Stomach (tissue), 9 donors: ENCODE results near the gene HMG20A. TPM values are rescaled to one million over a fixed set of nuclear protein-coding genes. Genes with fewer than 3 reads are reported as not detected.

ENCODE experiments used
- DNase-seq, 2 donors: peaks; one replicate each; pipeline versions ENCODE4 v3.0.0 to v3.0.0-alpha.2; 2013 to 2019
- H3K27ac ChIP-seq, 5 donors: fragments of 200-600 bp in 4 of 5; sonication (generic) in 4 of 5; one replicate each; pipeline ENCODE4 v1.5.1; 2013 to 2019; ENCODE audit warnings: mild to moderate bottlenecking in 1 of 5, moderate library complexity in 1 of 5
- H3K27me3 ChIP-seq, 3 donors: fragments of 200-600 bp; sonication (generic); one replicate each; pipeline ENCODE4 v1.5.1; 2017 to 2019; ENCODE audit warnings: mixed run types in 1 of 3
- H3K36me3 ChIP-seq, 4 donors: fragments of 200-600 bp; sonication (generic); 1 replicate in 3 of 4; 2 replicates in 1 of 4; pipeline ENCODE4 v1.5.1; 2016 to 2019
- H3K4me1 ChIP-seq, 4 donors: fragments of 200-600 bp; sonication (generic); one replicate each; pipeline ENCODE4 v1.5.1; 2016 to 2019
- H3K4me3 ChIP-seq, 4 donors: fragments of 200-600 bp; sonication (generic) in 3 of 4; one replicate each; pipeline ENCODE4 v1.5.1; 2016 to 2019; ENCODE audit warnings: mild to moderate bottlenecking in 1 of 4
- H3K9me3 ChIP-seq, 4 donors: fragments of 200-600 bp; sonication (generic); one replicate each; pipeline ENCODE4 v1.5.1; 2016 to 2019
- EP300 ChIP-seq: sonication (generic); formaldehyde crosslinking; IDR thresholded peaks from one replicate; pipeline ENCODE4 v1.6.1; 2017; ENCODE audit warnings: antibody characterized with exemption
- POLR2A ChIP-seq, 4 donors: fragments of 450-650 bp; IDR thresholded peaks; one replicate each; pipeline ENCODE4 v1.6.1; 2016; ENCODE audit warnings: antibody characterized with exemption in 4 of 4, control low read depth in 2 of 4, mild to moderate bottlenecking in 1 of 4, moderate library complexity in 1 of 4
- POLR2AphosphoS5 ChIP-seq, 3 donors: sonication (generic); formaldehyde crosslinking; IDR thresholded peaks; one replicate each; pipeline ENCODE4 v1.6.1; 2016; ENCODE audit warnings: antibody characterized with exemption in 3 of 3
- WGBS, 5 donors: extraction: QIAGEN DNeasy Blood & Tissue Kit in 3 of 5; methylation state at CpG; one replicate each; pipeline versions ENCODE4 v1.1.5 to v1.1.7; 2013 to 2018; 5-methylcytosine and 5-hydroxymethylcytosine counted together
- intact Hi-C: fragments of 100-400 bp; cut with DNase I; formaldehyde crosslinking; loops from one replicate; pipeline ENCODE4 v1.15.1; 2023; ENCODE audit warnings: low total_unique reads
- polyA plus RNA-seq, 3 donors: library from polyadenylated mRNA; stranded (reverse); fragments of 200-250 nt; gene quantifications; one replicate each; pipeline ENCODE4 v1.2.3, GENCODE V29; 2013
- total RNA-seq, 5 donors: library from RNA; depleted of rRNA; stranded (reverse); fragments of >200 nt; gene quantifications; one replicate each; pipeline versions ENCODE4 v1.1.0 to v1.2.3, GENCODE V29; 2014 to 2016
- TF ChIP-seq, protein P1 (sequence below), 7 experiments: fragments of 450-650 bp in 4 of 7; fragments of 200-600 bp in 3 of 7; sonication (generic) in 3 of 7; IDR thresholded peaks; one replicate each; pipeline ENCODE4 v1.5.1; 2016 to 2019; ENCODE audit warnings: antibody characterized with exemption in 7 of 7, control low read depth in 2 of 7, mild to moderate bottlenecking in 1 of 7
- donor health status: healthy with polysubstance abuse.
- donor health status: Bipolar disorder and iron deficiency.
- donor health status: healthy.

The HMG20A gene
- total and polyA plus RNA-seq, 8 donors: 8.1 to 51.8 (median 22.6) TPM

DNA sequence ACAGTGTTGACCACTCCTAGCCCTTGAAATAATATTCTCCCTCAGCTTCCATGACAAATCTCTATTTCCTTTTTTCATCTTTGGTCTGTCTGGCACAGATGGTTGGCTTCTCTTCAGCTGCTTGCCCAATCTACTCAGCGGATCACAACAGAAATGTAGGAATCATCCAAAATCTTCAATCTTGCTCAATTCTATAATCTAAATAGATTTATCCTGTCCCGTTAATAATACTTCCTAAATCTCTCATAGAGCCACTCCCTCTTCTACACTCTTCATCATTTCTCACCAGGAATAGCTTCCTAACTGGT is 4.6 kb upstream of the HMG20A start:
- peaks cover 7 to 66% (median 35%) of the 10 kb centered on the region in 4 donors for H3K4me1 ChIP-seq
- WGBS, 5 donors: 46 to 67% (median 66%) methylated on average over 2 of the region's 2 CpGs
- DNase-seq: no peak
- H3K27ac ChIP-seq: no peak overlapping the region
- no peaks in the 10 kb centered on the region for H3K9me3 ChIP-seq
- no peaks in the 10 kb centered on the region for H3K27me3 ChIP-seq
- H3K36me3 ChIP-seq: no peaks in the 10 kb centered on the region
- TF ChIP-seq POLR2AphosphoS5 (IDR thresholded peaks at IDR 0.05) (no peak), POLR2A (IDR thresholded peaks at IDR 0.05) (no peak), EP300 (no peak)
- TF ChIP-seq, protein P1, sequence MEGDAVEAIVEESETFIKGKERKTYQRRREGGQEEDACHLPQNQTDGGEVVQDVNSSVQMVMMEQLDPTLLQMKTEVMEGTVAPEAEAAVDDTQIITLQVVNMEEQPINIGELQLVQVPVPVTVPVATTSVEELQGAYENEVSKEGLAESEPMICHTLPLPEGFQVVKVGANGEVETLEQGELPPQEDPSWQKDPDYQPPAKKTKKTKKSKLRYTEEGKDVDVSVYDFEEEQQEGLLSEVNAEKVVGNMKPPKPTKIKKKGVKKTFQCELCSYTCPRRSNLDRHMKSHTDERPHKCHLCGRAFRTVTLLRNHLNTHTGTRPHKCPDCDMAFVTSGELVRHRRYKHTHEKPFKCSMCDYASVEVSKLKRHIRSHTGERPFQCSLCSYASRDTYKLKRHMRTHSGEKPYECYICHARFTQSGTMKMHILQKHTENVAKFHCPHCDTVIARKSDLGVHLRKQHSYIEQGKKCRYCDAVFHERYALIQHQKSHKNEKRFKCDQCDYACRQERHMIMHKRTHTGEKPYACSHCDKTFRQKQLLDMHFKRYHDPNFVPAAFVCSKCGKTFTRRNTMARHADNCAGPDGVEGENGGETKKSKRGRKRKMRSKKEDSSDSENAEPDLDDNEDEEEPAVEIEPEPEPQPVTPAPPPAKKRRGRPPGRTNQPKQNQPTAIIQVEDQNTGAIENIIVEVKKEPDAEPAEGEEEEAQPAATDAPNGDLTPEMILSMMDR (IDR thresholded peaks at IDR 0.05): no peak
- intact Hi-C loops: no loop called here
- H3K4me3 ChIP-seq: no peak overlapping the region

DNA sequence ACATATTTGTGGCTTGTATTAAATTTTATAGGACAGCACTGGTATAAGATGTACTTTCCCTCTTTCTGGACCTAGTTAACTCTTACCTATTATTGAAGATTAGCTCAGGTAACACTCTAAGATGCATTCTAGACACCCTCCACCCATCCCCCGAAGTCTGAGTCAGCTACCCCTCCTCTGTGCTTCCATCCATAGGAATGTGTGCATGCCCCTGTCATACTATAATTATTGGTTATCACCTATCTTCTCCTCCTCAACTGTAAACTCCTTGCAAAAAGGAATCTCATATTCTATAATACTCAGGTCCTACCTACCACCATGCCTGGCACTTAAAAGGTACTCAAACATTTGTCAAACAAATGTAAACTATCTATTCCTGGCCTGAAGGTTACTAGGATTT is 3.7 kb upstream of the HMG20A start:
- peaks cover 13 to 66% (median 36%) of the 10 kb centered on the region in 4 donors for H3K4me1 ChIP-seq
- H3K27me3 ChIP-seq: no peaks in the 10 kb centered on the region
- no peak for TF ChIP-seq EP300
- TF ChIP-seq POLR2AphosphoS5 (IDR thresholded peaks at IDR 0.05): no peak
- TF ChIP-seq, protein P1 (IDR thresholded peaks at IDR 0.05): no peak
- no peak for TF ChIP-seq POLR2A (IDR thresholded peaks at IDR 0.05)
- H3K36me3 ChIP-seq: no peaks in the 10 kb centered on the region
- DNase-seq: no peak
- H3K4me3 ChIP-seq: no peak overlapping the region
- H3K9me3 ChIP-seq: no peaks in the 10 kb centered on the region
- intact Hi-C loops: no loop called here
- WGBS, 5 donors: 0 to 83% (median 69%) methylated on average over 1 of the region's 1 CpG
- H3K27ac ChIP-seq: no peak overlapping the region

DNA sequence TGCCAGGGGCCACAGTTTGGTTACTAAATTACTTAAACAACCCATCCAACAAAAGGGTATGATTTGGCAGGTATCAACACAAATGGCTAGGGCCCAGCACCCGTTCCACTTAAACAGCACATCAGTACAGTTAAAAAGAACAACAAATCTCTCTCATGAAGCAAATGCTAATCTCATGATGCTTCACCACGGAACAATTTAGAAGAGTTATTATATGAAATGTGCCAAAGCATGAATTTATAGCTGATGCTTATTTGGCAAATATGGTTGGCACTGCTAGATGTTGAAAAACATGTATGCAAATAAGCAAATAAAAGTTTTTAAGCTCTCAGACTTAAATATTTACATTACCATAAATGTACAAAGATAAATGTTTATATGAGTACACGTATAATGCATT is 3.1 kb upstream of the HMG20A start:
- no peak for DNase-seq
- WGBS, 5 donors: 44 to 55% (median 47%) methylated on average over 3 of the region's 3 CpGs
- H3K4me3 ChIP-seq: no peak overlapping the region
- intact Hi-C loops: no loop called here
- no peaks in the 10 kb centered on the region for H3K36me3 ChIP-seq
- TF ChIP-seq EP300: no peak
- TF ChIP-seq POLR2A (IDR thresholded peaks at IDR 0.05): no peak
- TF ChIP-seq POLR2AphosphoS5 (IDR thresholded peaks at IDR 0.05): no peak
- TF ChIP-seq, protein P1 (IDR thresholded peaks at IDR 0.05): no peak
- H3K27ac ChIP-seq: peak overlapping the region in 1 of 5 donors; percentile 94
- H3K4me1 ChIP-seq: peaks cover 17 to 69% (median 41%) of the 10 kb centered on the region in 4 donors
- no peaks in the 10 kb centered on the region for H3K9me3 ChIP-seq
- no peaks in the 10 kb centered on the region for H3K27me3 ChIP-seq

GRCh38 chr15:77418391-77418965 is 2.2 kb upstream of the HMG20A start:
- TF ChIP-seq POLR2A (IDR thresholded peaks at IDR 0.05) (no peak), EP300 (no peak), POLR2AphosphoS5 (IDR thresholded peaks at IDR 0.05) (no peak)
- TF ChIP-seq, protein P1 (IDR thresholded peaks at IDR 0.05): no peak
- no peaks in the 10 kb centered on the region for H3K36me3 ChIP-seq
- WGBS, 5 donors: 38 to 66% (median 56%) methylated on average over 8 of the region's 8 CpGs
- DNase-seq: no peak
- intact Hi-C loops: no loop called here
- H3K4me1 ChIP-seq: peaks cover 18 to 69% (median 38%) of the 10 kb centered on the region in 4 donors
- peak overlapping the region; percentile 65 to 95 (median 82) for H3K4me3 ChIP-seq
- peak overlapping the region in 4 of 5 donors; percentile 94 to 97 (median 94) for H3K27ac ChIP-seq
- no peaks in the 10 kb centered on the region for H3K27me3 ChIP-seq
- H3K9me3 ChIP-seq: no peaks in the 10 kb centered on the region
